ENCODE results near the gene TSPAN2.

Gene TSPAN2

DNA sequence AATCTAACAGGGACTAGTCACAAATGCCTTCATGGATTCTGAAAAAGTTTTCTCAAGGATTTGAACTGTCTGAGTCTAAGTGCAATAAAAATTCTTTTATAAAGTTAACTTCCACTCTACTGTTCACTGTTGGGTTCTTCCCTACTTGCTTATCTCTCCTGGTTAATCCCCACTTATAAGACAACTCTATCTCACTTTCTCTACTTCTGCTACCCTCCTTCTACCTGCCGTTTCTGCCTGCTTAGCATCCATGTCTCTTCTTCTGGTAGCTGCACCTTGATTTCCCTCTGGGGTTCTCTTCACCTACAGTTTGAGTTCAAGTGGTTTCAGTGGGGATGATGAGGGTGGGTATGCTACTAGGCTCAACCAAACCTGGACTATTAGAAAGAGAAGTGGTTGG is 53.7 kb downstream of the TSPAN2 start:
- no peak overlapping the region for H2AFZ ChIP-seq (ENCODE audit: low read depth, low read length)
- no peaks in the 10 kb centered on the region for H3K9me3 ChIP-seq (ENCODE audit: insufficient read depth, low read length)
- no peak overlapping the region for H3K4me2 ChIP-seq (ENCODE audit: low read length)
- H3K9ac ChIP-seq (ENCODE audit: low read length) = no peak overlapping the region
- H3K36me3 ChIP-seq (replicated peaks; ENCODE audit: low read depth, low read length) = no peaks in the 10 kb centered on the region
- H3K27ac ChIP-seq (ENCODE audit: low read length) = no peak overlapping the region
- no peaks in the 10 kb centered on the region for H3K79me2 ChIP-seq (ENCODE audit: low read length)
- TF ChIP-seq, protein P1, sequence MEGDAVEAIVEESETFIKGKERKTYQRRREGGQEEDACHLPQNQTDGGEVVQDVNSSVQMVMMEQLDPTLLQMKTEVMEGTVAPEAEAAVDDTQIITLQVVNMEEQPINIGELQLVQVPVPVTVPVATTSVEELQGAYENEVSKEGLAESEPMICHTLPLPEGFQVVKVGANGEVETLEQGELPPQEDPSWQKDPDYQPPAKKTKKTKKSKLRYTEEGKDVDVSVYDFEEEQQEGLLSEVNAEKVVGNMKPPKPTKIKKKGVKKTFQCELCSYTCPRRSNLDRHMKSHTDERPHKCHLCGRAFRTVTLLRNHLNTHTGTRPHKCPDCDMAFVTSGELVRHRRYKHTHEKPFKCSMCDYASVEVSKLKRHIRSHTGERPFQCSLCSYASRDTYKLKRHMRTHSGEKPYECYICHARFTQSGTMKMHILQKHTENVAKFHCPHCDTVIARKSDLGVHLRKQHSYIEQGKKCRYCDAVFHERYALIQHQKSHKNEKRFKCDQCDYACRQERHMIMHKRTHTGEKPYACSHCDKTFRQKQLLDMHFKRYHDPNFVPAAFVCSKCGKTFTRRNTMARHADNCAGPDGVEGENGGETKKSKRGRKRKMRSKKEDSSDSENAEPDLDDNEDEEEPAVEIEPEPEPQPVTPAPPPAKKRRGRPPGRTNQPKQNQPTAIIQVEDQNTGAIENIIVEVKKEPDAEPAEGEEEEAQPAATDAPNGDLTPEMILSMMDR (IDR thresholded peaks at IDR 0.05; ENCODE audit: low read depth, low read length) = no peak
- TF ChIP-seq EZH2phosphoT487 (IDR thresholded peaks at IDR 0.05; ENCODE audit: low read depth) = no peak
- no peaks in the 10 kb centered on the region for H3K4me1 ChIP-seq (ENCODE audit: low read length)
- H4K20me1 ChIP-seq (ENCODE audit: insufficient read depth, low read length) = no peaks in the 10 kb centered on the region
- no peak overlapping the region for H3K4me3 ChIP-seq (ENCODE audit: low read length)
- peaks cover 7% of the 10 kb centered on the region; the same call in 1 of the 2 replicates for H3K27me3 ChIP-seq (ENCODE audit: low read depth, low read length)

DNA sequence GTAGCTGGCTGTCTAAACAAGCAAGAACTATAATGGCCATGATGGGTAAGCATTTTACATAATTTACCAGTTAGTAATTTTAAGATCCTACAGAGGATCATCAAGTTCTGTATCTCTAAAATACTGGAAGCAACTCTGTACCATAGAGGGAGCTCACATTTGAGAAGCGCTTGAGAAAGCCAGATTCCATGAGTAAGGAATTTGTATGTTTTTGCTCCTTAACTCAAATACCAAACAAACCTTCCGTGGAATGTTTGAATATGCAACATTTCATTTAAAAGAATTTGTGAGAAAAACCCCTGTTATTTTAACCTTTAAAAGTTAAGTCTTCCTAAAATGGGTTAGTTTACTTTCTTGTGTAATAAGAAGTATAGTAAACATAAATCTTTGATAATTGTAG is 57.7 kb downstream of the TSPAN2 start:
- H3K9ac ChIP-seq (ENCODE audit: low read length) = no peak overlapping the region
- no peak overlapping the region for H3K4me3 ChIP-seq (ENCODE audit: low read length)
- no peaks in the 10 kb centered on the region for H3K79me2 ChIP-seq (ENCODE audit: low read length)
- H3K27ac ChIP-seq (ENCODE audit: low read length) = no peak overlapping the region
- H2AFZ ChIP-seq (ENCODE audit: low read depth, low read length) = no peak overlapping the region
- H3K4me1 ChIP-seq (ENCODE audit: low read length) = no peaks in the 10 kb centered on the region
- H3K36me3 ChIP-seq (replicated peaks; ENCODE audit: low read depth, low read length) = no peaks in the 10 kb centered on the region
- TF ChIP-seq, protein P1 (IDR thresholded peaks at IDR 0.05; ENCODE audit: low read depth, low read length) = no peak
- no peak for TF ChIP-seq EZH2phosphoT487 (IDR thresholded peaks at IDR 0.05; ENCODE audit: low read depth)
- no peaks in the 10 kb centered on the region for H4K20me1 ChIP-seq (ENCODE audit: insufficient read depth, low read length)
- H3K9me3 ChIP-seq (ENCODE audit: insufficient read depth, low read length) = no peaks in the 10 kb centered on the region
- no peak overlapping the region for H3K4me2 ChIP-seq (ENCODE audit: low read length)
- no peaks in the 10 kb centered on the region for H3K27me3 ChIP-seq (ENCODE audit: low read depth, low read length)

DNA sequence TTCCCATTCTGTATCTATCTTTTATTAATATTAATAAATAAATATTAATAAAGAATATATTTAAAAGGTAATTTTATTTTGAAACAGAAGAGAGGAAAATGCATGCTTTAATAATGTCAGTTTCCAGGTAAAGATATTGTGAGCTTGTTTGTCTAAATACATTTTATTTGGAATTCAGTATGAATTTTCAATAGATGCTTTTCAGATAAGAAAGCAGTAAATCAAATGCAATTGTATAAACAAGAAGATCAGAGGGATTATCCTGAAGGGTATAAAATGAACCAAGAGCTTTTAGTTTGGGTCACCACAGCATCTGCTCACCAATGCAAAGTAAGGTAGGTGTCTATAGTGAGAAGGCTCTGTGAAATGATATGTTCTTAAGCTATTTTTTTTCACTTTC is 59.8 kb downstream of the TSPAN2 start, which contains the start of gene TSHB:
TSHB (plus strand) TSS at position 301 of the 400 bp plus-strand sequence. CDS start 3,537 bp downstream, outside the sequence.
- H3K27ac ChIP-seq (ENCODE audit: low read length) = no peak within 1 kb of the TSS
- H3K9ac ChIP-seq (ENCODE audit: low read length) = no peak within 1 kb of the TSS
- no peaks in the 10 kb centered on the region for H3K4me1 ChIP-seq (ENCODE audit: low read length)
- H3K79me2 ChIP-seq (ENCODE audit: low read length) = no peaks in the 10 kb centered on the region
- no peak within 1 kb of the TSS for H3K4me2 ChIP-seq (ENCODE audit: low read length)
- H3K9me3 ChIP-seq (ENCODE audit: insufficient read depth, low read length) = no peaks in the 10 kb centered on the region
- H2AFZ ChIP-seq (ENCODE audit: low read depth, low read length) = no peak within 1 kb of the TSS
- no peak within 1 kb of the TSS for H3K4me3 ChIP-seq (ENCODE audit: low read length)
- H3K27me3 ChIP-seq (ENCODE audit: low read depth, low read length) = no peaks in the 10 kb centered on the region
- no peaks in the 10 kb centered on the region for H3K36me3 ChIP-seq (replicated peaks; ENCODE audit: low read depth, low read length)
- TF ChIP-seq, protein P1 (IDR thresholded peaks at IDR 0.05; ENCODE audit: low read depth, low read length) = no peak
- TF ChIP-seq EZH2phosphoT487 (IDR thresholded peaks at IDR 0.05; ENCODE audit: low read depth) = no peak
- no peaks in the 10 kb centered on the region for H4K20me1 ChIP-seq (ENCODE audit: insufficient read depth, low read length)

DNA sequence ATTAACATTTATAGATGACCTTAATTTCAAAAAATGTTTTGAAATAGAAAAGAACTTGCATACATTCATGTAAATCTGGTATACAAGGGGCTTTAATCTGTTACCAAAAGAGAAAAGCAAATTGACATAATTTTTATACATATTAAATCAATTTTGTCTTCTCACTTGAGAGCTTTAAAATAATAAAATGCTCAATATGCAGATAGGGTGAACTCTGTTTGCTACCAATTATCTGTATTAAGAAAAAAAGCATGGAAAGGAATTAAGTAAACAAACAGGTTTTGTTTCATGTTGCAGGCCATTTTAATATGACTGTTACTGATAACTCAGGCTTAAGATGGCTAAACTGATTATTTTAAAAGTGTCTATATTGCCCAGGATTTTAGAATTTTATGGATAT is 65.7 kb downstream of the TSPAN2 start:
- H3K9ac ChIP-seq (ENCODE audit: low read length) = no peak overlapping the region
- no peak for TF ChIP-seq EZH2phosphoT487 (IDR thresholded peaks at IDR 0.05; ENCODE audit: low read depth)
- TF ChIP-seq, protein P1 (IDR thresholded peaks at IDR 0.05; ENCODE audit: low read depth, low read length) = no peak
- H2AFZ ChIP-seq (ENCODE audit: low read depth, low read length) = no peak overlapping the region
- no peak overlapping the region for H3K27ac ChIP-seq (ENCODE audit: low read length)
- no peaks in the 10 kb centered on the region for H3K27me3 ChIP-seq (ENCODE audit: low read depth, low read length)
- no peak overlapping the region for H3K4me2 ChIP-seq (ENCODE audit: low read length)
- H3K79me2 ChIP-seq (ENCODE audit: low read length) = no peaks in the 10 kb centered on the region
- no peaks in the 10 kb centered on the region for H3K36me3 ChIP-seq (replicated peaks; ENCODE audit: low read depth, low read length)
- no peaks in the 10 kb centered on the region for H3K4me1 ChIP-seq (ENCODE audit: low read length)
- H3K9me3 ChIP-seq (ENCODE audit: insufficient read depth, low read length) = no peaks in the 10 kb centered on the region
- no peaks in the 10 kb centered on the region for H4K20me1 ChIP-seq (ENCODE audit: insufficient read depth, low read length)
- no peak overlapping the region for H3K4me3 ChIP-seq (ENCODE audit: low read length)

Data from OCI-LY3 (cell line).